Mesenchymal stem cell (in vitro differentiated cells and primary cell): ENCODE measurements around the gene LRAT.

Source experiments
- DNase-seq: peaks from one replicate; pipeline ENCODE4 v3.0.0-alpha.2; 2013
- H2AFZ ChIP-seq: one replicate; pipeline ENCODE4 v1.6.1; 2013; ENCODE audit warnings: low read depth, mild to moderate bottlenecking, control low read depth, inconsistent platforms, low read length, moderate library complexity
- H2AK5ac ChIP-seq: 2 replicates; pipeline ENCODE4 v1.6.1; 2013; ENCODE audit warnings: low read length, moderate library complexity, mild to moderate bottlenecking, inconsistent platforms; ENCODE audit not compliant: severe bottlenecking
- H2BK120ac ChIP-seq: one replicate; pipeline ENCODE4 v1.6.1; 2013; ENCODE audit warnings: low read depth, mild to moderate bottlenecking, inconsistent platforms, low read length, moderate library complexity
- H2BK12ac ChIP-seq, 2 experiments: one replicate each; pipeline ENCODE4 v1.6.1; 2013; ENCODE audit warnings: inconsistent platforms in 2 of 2, low read length in 2 of 2, mild to moderate bottlenecking in 2 of 2, moderate library complexity in 2 of 2, control low read depth in 1 of 2
- H2BK15ac ChIP-seq: one replicate; pipeline ENCODE4 v1.6.1; 2013; ENCODE audit warnings: mild to moderate bottlenecking, low read depth, inconsistent platforms; ENCODE audit not compliant: poor library complexity, severe bottlenecking
- H2BK5ac ChIP-seq: 2 replicates; pipeline ENCODE4 v1.6.1; 2013; ENCODE audit warnings: low read depth, mild to moderate bottlenecking, low read length, control low read depth, inconsistent platforms; ENCODE audit not compliant: poor library complexity, severe bottlenecking
- H3K14ac ChIP-seq, 2 experiments: one replicate each; pipeline ENCODE4 v1.6.1; 2013; ENCODE audit warnings: inconsistent platforms in 2 of 2, low read length in 2 of 2, control low read depth in 1 of 2, mild to moderate bottlenecking in 1 of 2, moderate library complexity in 1 of 2
- H3K18ac ChIP-seq, 2 experiments: one replicate each; pipeline ENCODE4 v1.6.1; 2013; ENCODE audit warnings: inconsistent platforms in 2 of 2, low read length in 2 of 2, control low read depth in 1 of 2, low read depth in 1 of 2, mild to moderate bottlenecking in 1 of 2
- H3K23ac ChIP-seq, 2 experiments: one replicate each; pipeline ENCODE4 v1.6.1; 2013; ENCODE audit warnings: inconsistent platforms in 2 of 2, low read length in 2 of 2, mild to moderate bottlenecking in 2 of 2, moderate library complexity in 2 of 2, control low read depth in 1 of 2
- H3K27ac ChIP-seq: 2 replicates; pipeline ENCODE4 v1.5.1; 2013; ENCODE audit warnings: mild to moderate bottlenecking, moderate library complexity, low read length, control low read depth, inconsistent platforms; ENCODE audit not compliant: poor library complexity, severe bottlenecking
- H3K27me3 ChIP-seq, 2 experiments: 2 replicates each; pipeline versions ENCODE4 v1.6.1 to v1.7.0; 2013; ENCODE audit warnings: low read length in 2 of 2, mild to moderate bottlenecking in 2 of 2, moderate library complexity in 2 of 2, control low read depth in 1 of 2, inconsistent platforms in 1 of 2; ENCODE audit not compliant: control insufficient read depth in 1 of 2, insufficient read depth in 1 of 2
- H3K36me3 ChIP-seq, 2 experiments: 2 replicates each; pipeline versions ENCODE4 v1.6.1 to v1.7.0; 2013; ENCODE audit warnings: low read length in 2 of 2, control low read depth in 1 of 2, inconsistent platforms in 1 of 2, low read depth in 1 of 2, mild to moderate bottlenecking in 1 of 2; ENCODE audit not compliant: insufficient read depth in 2 of 2, control insufficient read depth in 1 of 2
- H3K4ac ChIP-seq, 2 experiments: one replicate each; pipeline ENCODE4 v1.6.1; 2013; ENCODE audit warnings: inconsistent platforms in 2 of 2, low read length in 2 of 2, mild to moderate bottlenecking in 2 of 2, moderate library complexity in 2 of 2, control low read depth in 1 of 2, low read depth in 1 of 2
- H3K4me1 ChIP-seq: 2 replicates; pipeline ENCODE4 v1.6.1; 2013; ENCODE audit warnings: low read depth, low read length, control low read depth; ENCODE audit not compliant: control insufficient read depth, insufficient read depth
- H3K4me2 ChIP-seq: 2 replicates; pipeline ENCODE4 v1.6.1; 2013; ENCODE audit warnings: low read length, mild to moderate bottlenecking, inconsistent platforms; ENCODE audit not compliant: poor library complexity, severe bottlenecking
- H3K4me3 ChIP-seq, 2 experiments: 2 replicates each; pipeline versions ENCODE4 v1.5.1 to v1.7.0; 2013; ENCODE audit warnings: low read length in 2 of 2, mild to moderate bottlenecking in 2 of 2, control low read depth in 1 of 2, low read depth in 1 of 2; ENCODE audit not compliant: insufficient read depth in 1 of 2
- H3K79me1 ChIP-seq: replicated peaks from 2 replicates; pipeline ENCODE4 v1.6.1; 2013; ENCODE audit warnings: mild to moderate bottlenecking, control low read depth, low read length, inconsistent platforms; ENCODE audit not compliant: poor library complexity, severe bottlenecking
- H3K9ac ChIP-seq: 2 replicates; pipeline ENCODE4 v1.7.0; 2013; ENCODE audit warnings: mild to moderate bottlenecking, low read length, moderate library complexity
- H3K9me3 ChIP-seq: 2 replicates; pipeline ENCODE4 v1.7.0; 2013; ENCODE audit warnings: mild to moderate bottlenecking, low read length; ENCODE audit not compliant: control insufficient read depth
- H4K8ac ChIP-seq: one replicate; pipeline ENCODE4 v1.6.1; 2013; ENCODE audit warnings: inconsistent platforms, mild to moderate bottlenecking, low read length, moderate library complexity
- H4K91ac ChIP-seq: one replicate; pipeline ENCODE4 v1.6.1; 2013; ENCODE audit warnings: mild to moderate bottlenecking, low read length, inconsistent platforms
- WGBS: methylation state at CpG from one replicate; pipeline ENCODE4 v1.1.7; 2013; ENCODE audit warnings: mixed read lengths; 5-methylcytosine and 5-hydroxymethylcytosine counted together

The LRAT gene

DNA sequence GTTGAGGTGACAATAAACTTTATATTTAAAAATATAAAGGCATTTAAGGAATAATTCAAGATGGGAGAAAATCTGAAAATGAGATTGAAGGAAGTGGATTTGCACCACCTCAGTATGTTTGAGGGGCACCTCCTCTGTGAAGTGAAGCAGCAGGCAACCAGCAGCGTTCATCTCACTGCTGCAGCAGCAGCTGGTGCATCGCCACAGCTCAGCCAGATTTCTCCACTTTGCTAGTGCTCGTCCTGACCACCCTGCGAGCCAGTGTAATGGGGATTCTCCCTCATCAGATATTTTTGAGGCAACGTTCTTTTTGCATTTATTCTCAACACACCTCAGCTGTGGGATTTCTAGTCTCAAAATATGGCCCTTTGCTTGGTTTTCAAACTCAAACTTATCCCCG lies 13.9 kb downstream of the LRAT start:
- H2BK15ac ChIP-seq: no peak overlapping the region
- DNase-seq: no peak
- no peak overlapping the region for H2AK5ac ChIP-seq
- H3K4me1 ChIP-seq: no peaks in the 10 kb centered on the region
- no peak overlapping the region for H2BK12ac ChIP-seq
- no peak overlapping the region for H4K8ac ChIP-seq
- no peak overlapping the region for H2AFZ ChIP-seq
- no peak overlapping the region for H3K14ac ChIP-seq
- no peak overlapping the region for H2BK120ac ChIP-seq
- H3K9ac ChIP-seq: no peak overlapping the region
- H3K23ac ChIP-seq: no peak overlapping the region
- H3K9me3 ChIP-seq: no peaks in the 10 kb centered on the region
- WGBS: 64% methylated on average over 6 of the region's 6 CpGs
- H3K4ac ChIP-seq: no peak overlapping the region
- no peak overlapping the region for H3K27ac ChIP-seq
- H2BK5ac ChIP-seq: no peak overlapping the region
- H3K4me3 ChIP-seq: no peak overlapping the region
- no peak overlapping the region for H3K18ac ChIP-seq
- no peak overlapping the region for H3K4me2 ChIP-seq
- no peaks in the 10 kb centered on the region for H3K36me3 ChIP-seq
- H3K79me1 ChIP-seq: no peaks in the 10 kb centered on the region
- H4K91ac ChIP-seq: no peak overlapping the region
- peaks cover 24 to 33% of the 10 kb centered on the region in 2 experiments for H3K27me3 ChIP-seq

DNA sequence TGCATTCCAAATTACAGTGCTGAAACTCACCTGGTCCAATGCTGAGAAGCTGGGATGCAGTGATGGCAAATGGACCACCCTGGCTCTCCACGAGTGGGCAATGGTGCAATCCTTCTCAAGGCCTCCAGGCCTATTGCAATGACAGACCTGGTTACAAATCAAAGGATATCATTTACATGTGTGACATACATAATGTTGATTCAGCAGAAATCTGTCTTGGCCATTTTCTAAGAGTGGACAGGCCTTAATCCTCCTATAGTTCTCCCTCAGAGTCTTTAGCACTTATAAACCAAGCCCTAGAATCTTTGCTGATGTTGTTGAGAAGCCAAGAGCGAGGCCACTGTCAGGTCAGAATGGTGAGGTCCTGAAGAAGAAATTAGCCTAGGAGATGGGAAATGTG lies 17.1 kb downstream of the LRAT start:
- Histone ChIP-seq H3K18ac (no peak overlapping the region), H3K23ac (no peak overlapping the region), H3K27ac (no peak overlapping the region), H2BK120ac (no peak overlapping the region), H3K27me3 (peaks cover 15 to 25% of the 10 kb centered on the region in 2 experiments), H4K91ac (no peak overlapping the region), H2BK12ac (no peak overlapping the region), H3K14ac (no peak overlapping the region), H3K4ac (no peak overlapping the region), H2BK5ac (no peak overlapping the region), H2BK15ac (no peak overlapping the region), H3K4me1 (no peaks in the 10 kb centered on the region), H3K9ac (no peak overlapping the region), H2AFZ (no peak overlapping the region), H2AK5ac (no peak overlapping the region), H3K79me1 (no peaks in the 10 kb centered on the region), H3K4me3 (no peak overlapping the region), H4K8ac (no peak overlapping the region), H3K4me2 (no peak overlapping the region), H3K36me3 (no peaks in the 10 kb centered on the region), H3K9me3 (no peaks in the 10 kb centered on the region)
- 28% methylated on average over 2 of the region's 2 CpGs for WGBS
- DNase-seq: no peak

DNA sequence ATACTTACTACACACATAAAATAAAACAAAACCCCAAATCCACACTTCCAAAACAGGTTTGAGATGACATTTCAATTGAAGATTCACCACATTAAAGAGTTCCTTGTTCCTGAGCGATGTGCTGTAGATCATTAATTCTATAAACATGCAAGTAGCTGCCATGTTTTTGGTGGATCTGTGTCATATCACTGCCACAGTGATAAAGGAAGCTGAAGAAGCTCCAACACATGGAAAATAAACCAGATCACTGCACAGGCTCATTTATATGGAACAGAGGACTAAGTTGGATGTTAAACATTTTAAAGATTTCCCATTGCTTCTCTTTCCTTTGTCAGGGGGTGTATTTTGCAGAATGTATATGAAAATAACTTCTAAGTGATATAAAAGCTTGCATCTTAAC lies 34.5 kb downstream of the LRAT start:
- no peak overlapping the region for H3K4ac ChIP-seq
- no peak overlapping the region for H2AK5ac ChIP-seq
- DNase-seq: no peak
- H3K18ac ChIP-seq: no peak overlapping the region
- no peak overlapping the region for H3K4me3 ChIP-seq
- no peak overlapping the region for H3K23ac ChIP-seq
- no peaks in the 10 kb centered on the region for H3K4me1 ChIP-seq
- no peak overlapping the region for H2BK15ac ChIP-seq
- no peaks in the 10 kb centered on the region for H3K9me3 ChIP-seq
- H3K79me1 ChIP-seq: no peaks in the 10 kb centered on the region
- H2BK12ac ChIP-seq: no peak overlapping the region
- H3K9ac ChIP-seq: no peak overlapping the region
- WGBS: no CpG with 5 or more reads among the region's 1 CpG
- H2BK5ac ChIP-seq: no peak overlapping the region
- H3K27ac ChIP-seq: no peak overlapping the region
- no peak overlapping the region for H3K14ac ChIP-seq
- no peak overlapping the region for H2AFZ ChIP-seq
- no peaks in the 10 kb centered on the region for H3K36me3 ChIP-seq
- no peak overlapping the region for H4K91ac ChIP-seq
- H3K27me3 ChIP-seq: peaks cover 4 to 21% of the 10 kb centered on the region in 2 experiments
- H2BK120ac ChIP-seq: no peak overlapping the region
- H3K4me2 ChIP-seq: no peak overlapping the region
- no peak overlapping the region for H4K8ac ChIP-seq

DNA sequence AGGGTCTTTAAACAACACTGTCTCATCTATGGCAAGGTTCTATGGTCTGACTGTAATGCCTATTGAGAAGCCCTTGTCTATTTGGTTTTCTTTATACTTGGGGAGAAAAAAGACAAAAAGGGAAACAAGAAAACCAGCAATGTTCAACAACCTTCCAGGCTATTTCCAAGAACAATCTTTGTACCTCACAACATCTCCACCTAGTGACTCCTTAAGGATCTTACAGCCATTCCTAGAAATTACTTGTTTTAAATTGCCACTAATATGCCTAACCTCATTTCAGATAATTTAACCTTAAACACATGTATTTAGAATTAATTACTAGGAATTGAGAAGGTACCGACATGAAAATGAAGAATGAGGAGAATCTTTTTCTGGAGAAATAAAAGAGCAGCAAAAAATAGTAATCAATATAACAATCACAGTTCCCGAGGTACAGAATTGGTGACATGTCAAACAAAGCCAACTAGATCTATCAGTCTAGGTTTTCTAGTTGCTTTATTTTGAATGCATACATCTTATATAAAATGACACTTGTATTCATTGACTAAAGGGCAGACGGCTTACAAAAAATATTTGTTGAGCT lies 35.7 kb downstream of the LRAT start:
- no peak overlapping the region for H3K27ac ChIP-seq
- H2BK5ac ChIP-seq: no peak overlapping the region
- H3K23ac ChIP-seq: no peak overlapping the region
- H3K4me1 ChIP-seq: no peaks in the 10 kb centered on the region
- no peak overlapping the region for H2AFZ ChIP-seq
- no peak overlapping the region for H4K8ac ChIP-seq
- H2BK12ac ChIP-seq: no peak overlapping the region
- no peak overlapping the region for H4K91ac ChIP-seq
- H3K27me3 ChIP-seq: peaks cover 4 to 21% of the 10 kb centered on the region in 2 experiments
- no peak overlapping the region for H3K4me3 ChIP-seq
- no peak overlapping the region for H3K4ac ChIP-seq
- no peak overlapping the region for H3K14ac ChIP-seq
- H3K9ac ChIP-seq: no peak overlapping the region
- no peak overlapping the region for H3K18ac ChIP-seq
- no peak overlapping the region for H3K4me2 ChIP-seq
- H2BK15ac ChIP-seq: no peak overlapping the region
- DNase-seq: peak; percentile 5
- no peaks in the 10 kb centered on the region for H3K9me3 ChIP-seq
- H2BK120ac ChIP-seq: no peak overlapping the region
- H3K79me1 ChIP-seq: no peaks in the 10 kb centered on the region
- 50% methylated on average over 1 of the region's 3 CpGs for WGBS
- no peak overlapping the region for H2AK5ac ChIP-seq
- H3K36me3 ChIP-seq: no peaks in the 10 kb centered on the region
